GM19025 (cell line): ENCODE data around the gene TEX10.
"Not testable (repeated sequence)": the region's sequence is repeated elsewhere in the genome, so short reads cannot be mapped to it uniquely, and the experiment has no call there.

ENCODE experiments used
- ATAC-seq: cut with Tn5 transposase; IDR thresholded peaks from one replicate; pipeline ENCODE4 v1.9.1; 2021; ENCODE audit warnings: mild to moderate bottlenecking, low read depth, moderate library complexity; ENCODE audit not compliant: unreplicated experiment

TEX10 gene

DNA sequence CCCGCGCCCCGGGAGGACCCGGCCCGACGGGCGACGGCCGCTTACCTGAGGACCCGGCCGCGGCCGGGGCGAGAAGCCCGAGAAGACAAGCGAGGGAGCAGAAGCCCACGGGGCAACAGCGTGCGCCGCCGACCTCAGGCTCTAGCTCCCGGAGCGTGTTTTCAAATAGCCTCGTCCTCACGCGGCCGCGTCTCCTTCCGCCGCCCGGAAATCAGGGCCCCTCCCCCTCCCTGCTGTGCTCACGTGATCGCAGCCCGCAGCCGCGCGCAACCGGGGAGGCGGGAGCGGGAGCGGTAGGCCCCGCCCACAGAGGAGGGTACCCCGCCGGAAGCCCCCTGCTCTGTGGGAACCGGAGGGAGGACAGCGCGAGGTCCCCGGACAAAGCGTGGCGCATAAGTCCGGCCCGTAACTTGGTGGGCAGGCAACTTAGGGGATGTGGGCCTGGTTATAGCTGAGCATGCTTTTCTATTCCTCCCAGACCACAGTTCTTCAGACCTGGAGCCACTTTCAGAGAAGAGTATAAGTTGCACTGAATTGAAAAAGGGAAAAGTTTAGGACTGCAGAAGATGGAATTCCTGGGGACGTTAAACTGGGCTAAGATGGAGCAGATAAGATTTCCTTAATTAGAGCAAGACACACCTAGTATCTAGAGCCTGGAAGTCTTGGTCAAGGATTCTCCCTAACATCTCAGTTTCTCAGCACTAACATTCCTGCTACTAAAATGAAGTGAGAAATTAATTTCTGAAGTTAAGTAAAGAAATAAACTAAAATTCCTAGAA, at the start of gene TEX10:
Gene TEX10 (minus strand): TSS at position 216 of the 779 bp plus-strand sequence. CDS start 3,579 bp downstream, outside the sequence.
- ATAC-seq: peak; percentile 84

DNA sequence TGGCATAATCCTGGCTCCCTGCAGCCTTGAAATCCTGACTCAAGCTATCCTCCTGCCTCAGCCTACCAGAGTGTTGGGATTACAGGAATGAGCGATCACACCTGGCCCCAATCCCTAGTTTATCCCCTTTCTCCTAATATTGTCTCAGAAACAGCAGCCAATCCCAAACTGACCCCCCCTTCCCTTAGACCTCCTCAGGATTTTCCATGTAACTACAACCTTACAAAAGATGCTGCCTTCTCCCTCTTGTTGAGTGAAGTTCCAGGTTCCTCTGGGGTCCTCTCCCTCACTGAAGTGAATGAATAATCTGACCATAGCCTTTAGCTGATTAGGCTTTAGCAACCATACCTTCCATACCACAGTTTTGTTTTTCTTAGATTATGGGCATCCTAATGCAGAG, 48.3 kb upstream of the TEX10 start:
- no peak for ATAC-seq

DNA sequence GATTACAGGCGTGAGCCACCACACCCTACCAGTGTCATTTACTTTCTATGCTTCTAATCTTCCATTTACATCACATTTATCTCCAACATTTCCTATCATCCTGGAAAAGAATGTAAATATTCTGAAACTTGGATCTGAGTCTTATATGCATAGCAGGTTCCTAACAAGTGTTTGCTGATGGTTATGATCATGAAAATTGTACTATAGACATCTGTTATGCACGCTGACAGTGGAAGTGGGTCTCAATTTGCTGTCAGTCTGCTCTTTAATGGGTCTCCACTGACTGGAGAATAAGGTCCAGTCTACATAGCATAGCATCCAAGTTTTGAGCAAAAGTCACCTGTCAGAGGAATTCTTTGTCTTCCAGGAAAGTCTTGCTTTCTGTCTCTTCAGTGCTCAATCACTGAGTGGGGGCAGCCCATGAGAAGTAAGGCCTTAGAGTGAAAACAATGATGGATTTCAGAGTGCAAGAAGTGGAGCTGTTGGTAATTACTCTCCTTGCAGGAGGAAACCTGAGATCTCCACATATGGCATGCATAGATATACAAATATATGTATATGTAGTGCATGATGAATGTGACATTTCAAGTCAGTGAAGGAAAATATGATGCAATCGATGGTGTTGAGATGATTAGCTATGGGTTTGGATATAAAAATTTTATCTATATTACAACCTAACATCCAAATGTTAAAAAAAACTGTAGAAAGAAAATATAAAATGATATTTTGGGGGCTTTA, 45.0 kb upstream of the TEX10 start:
- no peak for ATAC-seq

DNA sequence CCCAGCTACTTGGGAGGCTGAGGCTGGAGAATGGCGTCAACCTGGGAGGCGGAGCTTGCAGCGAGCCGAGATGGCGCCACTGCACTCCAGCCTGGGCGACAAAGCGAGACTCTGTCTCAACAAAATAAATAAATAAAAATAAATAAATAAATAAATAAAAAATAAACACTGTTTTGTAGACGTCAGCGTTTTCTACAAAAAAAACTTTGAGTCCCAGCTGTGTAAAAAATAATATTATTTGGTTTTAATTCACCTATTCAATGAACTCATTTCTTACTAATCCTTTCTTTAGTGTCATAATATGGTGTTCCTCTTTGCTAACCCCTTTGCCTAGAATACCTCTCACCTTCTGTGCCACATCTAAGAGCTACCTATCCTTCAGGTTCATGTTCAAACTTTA, 44.0 kb upstream of the TEX10 start:
- no peak for ATAC-seq

DNA sequence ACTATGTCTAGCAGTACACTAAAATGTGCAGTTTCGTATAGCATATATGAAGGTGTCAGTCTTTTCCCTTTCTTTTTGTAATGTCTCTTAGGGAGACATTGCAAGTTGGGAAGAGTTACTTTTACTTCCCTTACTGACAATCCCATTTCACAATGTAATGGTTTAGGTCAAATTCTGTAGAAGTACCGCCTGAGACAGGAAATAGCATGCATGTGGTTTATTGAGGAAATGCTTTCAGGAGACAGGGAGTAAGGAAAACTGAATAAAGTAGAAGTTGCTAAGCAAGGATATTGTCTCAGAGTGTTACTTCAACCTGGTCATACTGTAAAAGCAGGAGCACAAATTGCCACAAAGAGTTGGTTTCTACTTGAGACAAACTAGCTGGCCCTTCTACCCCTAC, 42.1 kb upstream of the TEX10 start:
- ATAC-seq: no peak

DNA sequence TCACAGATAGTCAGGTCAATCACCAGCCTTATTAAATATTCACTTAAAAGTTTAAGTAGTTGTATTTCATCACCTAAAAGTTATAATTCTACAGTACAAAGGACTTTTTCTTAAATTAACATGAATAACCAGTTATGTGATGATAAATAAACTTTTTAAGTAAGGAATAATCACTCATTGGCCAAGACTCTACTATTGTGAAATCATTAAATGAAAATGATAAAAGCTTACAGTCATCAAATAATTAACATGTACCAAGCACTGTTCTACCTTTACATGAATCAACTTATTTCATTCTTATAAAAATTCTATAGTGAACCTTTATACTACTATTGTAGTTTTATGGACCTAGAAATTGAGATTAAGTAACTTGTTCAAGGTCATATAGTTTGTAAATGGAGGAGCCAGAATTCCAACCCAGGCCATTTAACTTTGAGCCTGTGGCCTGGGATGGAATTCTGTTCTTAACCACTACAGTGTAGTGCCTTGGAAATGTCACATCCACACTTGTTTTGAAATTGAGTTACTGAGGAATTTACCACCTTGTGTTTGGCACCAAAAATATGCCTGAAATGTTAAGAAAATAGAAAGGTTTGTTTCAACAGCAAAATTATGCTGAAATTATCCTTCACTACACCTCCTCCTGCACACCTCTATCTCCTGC, 41.4 kb upstream of the TEX10 start:
- ATAC-seq: no peak

DNA sequence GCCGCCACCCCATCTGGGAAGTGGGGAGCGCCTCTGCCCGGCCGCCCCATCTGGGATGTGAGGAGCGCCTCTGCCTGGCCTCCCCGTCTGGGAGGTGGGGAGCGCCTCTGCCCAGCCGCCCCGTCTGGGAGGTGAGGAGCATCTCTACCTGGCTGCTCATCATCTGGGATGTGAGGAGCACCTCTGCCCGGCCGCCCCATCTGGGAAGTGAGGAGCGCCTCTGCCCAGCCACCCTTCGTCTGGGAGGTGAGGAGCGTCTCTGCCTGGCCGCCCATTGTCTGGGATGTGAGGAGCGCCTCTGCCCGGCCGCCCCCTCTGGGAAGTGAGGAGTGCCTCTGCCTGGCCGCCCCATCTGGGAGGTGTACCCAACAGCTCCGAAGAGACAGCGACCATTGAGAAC, 40.2 kb upstream of the TEX10 start:
- not testable (repeated sequence) for ATAC-seq

DNA sequence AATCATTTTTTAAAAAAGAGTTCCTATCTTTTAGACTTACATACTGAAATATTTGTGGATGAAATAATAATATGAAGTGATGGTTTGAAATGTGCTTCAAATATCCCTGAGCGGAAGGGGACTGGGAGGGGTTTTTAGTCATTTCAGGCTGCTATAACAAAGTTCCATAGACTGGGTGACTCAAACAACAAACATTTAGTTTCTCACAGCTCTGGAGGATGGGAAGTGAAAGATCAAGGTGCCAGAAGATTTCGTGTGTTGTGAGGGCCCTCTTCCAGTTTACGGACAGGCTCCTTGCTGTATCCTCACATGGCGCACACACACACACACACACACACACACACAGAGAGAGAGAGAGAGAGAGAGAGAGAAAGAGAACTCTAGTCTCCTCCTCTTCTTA, 27.1 kb upstream of the TEX10 start:
- ATAC-seq: no peak

DNA sequence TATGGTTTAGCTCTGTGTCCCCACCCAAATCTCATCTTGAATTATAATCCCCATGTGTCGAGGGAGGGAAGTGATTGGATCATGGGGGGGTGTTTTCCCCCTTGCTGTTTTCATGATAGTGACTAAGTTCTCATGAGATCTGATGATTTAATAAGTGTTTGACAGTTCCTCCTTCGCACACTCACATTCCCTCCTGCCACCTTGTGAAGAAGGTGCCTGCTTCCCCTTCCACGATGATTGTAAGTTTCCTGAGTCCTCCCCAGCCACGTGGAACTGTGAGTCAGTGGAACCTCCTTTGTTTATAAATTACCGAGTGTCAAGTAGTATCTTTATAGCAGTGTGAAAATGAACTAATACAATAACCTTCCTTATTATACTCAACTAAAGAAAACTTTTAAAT, 24.3 kb upstream of the TEX10 start:
- no peak for ATAC-seq

DNA sequence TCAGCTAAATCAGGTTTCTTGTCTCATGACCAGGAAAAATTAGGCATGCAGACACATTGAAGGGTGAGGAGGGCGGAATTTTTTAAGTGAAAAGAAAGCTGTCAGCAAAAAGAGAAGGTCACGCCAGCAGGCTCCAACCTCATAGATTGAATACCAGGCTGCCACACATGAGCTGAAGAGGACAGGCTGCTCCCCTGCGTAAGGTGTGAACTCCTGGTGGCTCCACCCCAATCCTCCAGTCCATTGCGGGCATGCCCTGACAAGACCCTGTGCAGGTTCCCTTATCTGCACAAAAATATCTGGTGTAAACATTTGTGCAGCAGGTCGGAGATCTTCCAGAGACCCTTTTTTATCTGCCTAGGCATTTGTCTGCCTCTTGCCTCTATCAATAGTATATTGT, 22.9 kb upstream of the TEX10 start:
- no peak for ATAC-seq

DNA sequence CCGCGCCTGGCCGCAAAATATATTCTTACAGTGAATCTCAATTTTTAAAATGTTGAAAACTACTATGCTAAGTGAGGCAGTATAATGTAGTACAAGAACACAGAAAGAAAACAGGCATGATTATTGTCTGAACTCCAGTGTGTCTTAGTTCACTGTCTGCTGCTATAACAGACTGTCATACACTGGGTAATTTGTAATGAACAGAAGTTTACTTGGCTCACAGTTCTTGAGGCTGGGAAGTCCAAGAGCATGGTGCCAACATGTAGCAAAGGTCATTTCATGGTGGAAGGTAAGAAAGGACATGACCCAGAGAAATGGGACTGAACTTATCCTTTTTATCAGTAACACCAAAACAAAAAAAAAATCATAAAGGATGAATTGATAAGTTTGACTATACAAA, 19.9 kb upstream of the TEX10 start:
- ATAC-seq: no peak

DNA sequence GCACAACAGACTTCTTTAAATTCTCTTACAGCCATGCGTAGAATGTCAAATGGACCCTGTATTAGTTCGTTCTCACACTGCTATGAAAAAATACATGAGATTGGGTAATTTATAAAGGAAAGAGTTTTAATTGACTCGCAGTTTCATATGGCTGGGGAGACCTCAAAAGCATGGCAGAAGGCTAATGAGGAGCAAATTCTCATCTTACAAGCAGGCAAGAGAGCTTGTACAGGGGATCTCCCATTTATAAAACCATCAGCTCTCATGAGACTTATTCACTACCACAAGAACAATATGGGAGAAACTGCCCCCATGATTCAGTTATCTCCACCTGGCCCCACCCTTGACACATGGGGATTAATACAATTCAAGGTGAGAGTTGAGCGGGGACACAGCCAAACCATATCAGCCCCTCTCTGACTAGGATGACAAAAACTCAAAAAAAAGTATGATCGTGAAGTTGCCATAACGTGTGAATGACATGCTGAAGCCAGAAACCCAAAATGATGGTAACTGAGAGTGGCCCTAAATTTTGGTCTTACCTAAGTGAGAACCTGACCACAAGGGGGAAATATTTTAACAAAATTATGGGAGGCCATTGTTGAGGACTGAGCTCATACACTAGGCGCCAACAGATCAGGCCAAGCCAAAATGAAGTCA, 17.5 kb upstream of the TEX10 start:
- no peak for ATAC-seq

DNA sequence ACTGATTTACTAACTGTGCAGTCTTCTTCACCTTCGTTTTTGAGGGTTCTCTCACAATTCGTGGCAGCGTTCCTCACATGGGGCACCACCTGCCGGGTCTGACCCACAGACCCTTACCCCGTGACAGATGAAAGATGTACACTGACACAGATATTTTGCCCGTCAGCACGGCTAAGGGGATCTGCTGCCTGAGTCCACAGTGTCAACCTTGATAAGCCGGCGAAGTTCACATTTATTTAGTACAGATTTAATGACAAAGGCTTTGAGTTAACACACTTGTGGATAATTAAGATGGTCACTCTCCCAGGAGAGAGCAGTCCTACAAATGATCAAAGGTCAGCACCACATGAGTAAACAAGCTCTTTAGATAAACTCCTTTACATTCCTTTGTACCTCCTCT, 15.9 kb upstream of the TEX10 start:
- no peak for ATAC-seq

DNA sequence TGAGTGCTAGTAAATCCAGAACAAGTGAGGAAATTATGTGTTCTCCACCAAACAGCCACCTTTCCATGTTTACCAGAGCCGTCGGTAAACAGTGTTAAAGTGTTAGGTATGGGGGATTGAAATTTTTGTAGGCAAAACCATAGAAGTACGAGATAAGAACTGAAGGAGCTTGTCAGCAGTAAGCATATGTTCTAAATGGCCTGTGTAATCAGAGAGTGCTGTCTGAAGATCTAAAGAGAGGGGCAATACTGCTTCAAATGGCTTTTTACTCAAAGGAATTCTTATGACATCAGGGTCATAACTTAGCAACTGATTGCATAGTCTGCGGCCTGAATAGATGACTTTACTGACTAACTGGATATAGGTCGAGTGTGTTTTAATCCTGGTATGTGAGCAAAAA, 13.4 kb upstream of the TEX10 start:
- ATAC-seq: no peak

DNA sequence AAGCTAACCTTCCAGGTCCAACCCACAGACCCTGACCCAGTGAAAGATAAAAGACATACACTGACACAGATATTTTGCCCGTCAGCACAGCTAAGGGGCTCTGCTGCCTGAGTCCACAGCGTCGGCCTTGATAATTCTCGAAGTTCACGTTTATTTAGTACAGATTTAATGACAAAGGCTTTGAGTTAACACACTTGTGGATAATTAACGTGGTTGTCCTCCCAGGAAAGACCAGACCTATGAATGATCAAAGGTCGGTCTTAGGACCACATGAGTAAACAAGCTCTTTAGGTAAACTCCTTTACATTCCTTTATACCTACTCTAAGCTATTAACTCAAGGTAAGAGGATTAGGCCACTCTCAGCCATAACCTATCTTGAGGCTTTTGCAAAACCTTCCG, 11.3 kb upstream of the TEX10 start:
- no peak for ATAC-seq

DNA sequence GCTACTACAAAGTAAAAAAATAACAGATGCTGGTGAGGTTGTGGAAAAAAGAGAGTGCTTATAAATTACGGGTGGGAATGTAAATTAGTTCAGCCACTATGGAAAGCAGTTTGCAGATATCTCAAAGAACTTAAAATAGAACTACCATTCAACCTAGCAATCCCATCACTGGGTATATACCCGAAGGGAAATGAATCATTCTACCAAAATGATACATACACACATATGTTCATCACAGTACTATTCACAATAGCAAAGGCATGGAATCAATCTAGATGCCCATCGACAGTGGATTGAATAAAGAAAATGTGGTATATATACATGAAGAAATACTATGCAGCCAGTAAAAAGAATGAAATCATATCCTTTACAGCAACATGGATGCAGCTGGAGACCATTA, 6.3 kb upstream of the TEX10 start:
- no peak for ATAC-seq

DNA sequence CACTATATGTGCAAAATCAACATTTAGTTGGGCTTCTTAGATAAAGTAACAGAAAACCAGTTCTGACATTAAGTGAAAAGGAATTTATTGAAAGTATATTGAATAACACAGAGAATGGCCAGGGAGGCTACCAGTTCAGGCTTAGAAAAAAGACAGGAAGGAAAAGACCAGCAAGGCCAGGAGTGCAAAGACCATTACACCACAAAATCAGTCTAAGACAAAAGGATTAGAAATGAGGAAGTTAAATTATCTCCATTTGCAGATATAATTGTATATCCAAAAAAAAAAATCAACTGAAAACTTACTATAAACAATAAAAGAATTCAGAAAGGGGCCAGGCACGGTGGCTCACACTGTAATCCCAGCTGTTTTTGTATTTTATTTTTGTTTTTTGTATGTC, 4.8 kb upstream of the TEX10 start:
- ATAC-seq: no peak

DNA sequence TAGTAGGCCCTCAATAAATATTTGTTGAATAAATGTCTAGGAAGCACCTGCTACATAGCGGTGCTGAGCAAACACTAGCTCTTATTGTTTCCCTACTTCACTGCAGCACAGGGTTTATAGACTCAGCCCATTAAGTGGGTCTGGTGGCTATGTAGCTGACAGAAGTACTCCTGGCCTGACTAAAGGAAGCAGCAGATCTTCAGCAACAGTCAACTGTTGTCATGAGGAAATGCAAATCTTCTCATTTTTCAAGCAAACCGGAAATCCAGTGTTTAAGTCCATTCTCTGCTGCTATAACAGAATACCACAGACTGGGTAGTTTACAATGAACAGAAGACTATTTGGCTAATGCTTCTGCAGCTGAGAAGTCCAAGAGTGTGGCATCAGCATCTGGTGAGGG, 2.8 kb upstream of the TEX10 start:
- no peak for ATAC-seq

DNA sequence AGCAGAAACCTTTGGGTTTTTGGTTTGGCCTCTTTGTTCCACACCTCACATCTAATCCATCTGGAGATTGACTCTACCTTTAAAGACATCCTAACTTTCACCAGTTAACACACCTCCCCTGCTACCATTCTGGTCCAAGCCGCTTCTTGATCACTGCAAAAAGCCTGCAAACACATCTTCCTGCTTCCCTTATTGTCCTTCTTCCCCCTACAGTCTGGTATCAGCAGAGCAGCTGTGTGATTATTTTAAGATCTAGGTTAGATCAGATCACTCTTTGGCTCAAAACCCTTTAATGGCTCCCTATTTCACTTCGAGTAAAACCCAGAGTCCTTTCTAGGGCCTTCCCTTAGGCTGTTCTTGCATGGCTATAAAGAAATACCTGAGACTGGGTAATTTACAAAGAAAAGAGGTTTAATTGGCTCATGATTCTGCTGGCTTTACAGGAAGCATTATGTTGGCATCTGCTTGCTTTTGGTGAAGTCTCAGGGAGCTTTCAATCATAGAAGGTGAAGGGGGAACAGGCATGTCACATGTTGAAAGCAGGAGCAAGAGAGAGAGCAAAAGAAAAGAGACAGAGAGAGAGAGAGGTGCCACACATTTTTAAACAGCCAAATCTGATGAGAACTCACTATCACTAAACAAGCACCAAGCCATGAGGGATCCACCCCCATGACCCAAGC, 1.5 kb upstream of the TEX10 start:
- ATAC-seq: no peak

DNA sequence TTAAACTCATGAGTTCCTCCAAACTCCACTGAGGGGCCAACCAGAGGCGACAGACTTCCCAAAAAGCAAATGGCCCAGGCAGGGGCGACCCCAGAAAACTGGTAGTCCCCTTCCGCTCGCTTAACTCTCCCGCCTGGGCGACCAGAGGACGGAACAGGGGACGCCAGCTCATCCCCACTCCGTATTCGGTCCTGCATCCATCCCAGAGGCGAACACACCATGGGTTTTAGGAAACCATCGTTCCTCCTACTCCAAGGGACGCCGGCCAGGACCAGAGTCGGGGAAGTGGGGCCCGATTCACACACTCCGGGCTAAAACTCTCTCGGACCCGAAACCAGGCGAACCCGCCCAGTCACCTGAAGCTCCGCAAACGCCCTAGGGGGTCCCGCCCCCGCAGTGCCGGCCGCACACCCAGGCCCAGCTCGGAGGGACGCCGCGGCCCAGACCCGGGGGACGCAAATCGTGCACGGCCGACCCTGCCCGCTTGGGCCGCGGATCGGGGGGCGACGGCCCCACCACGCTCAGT, 478 bp downstream of the TEX10 start:
- peak; percentile 33 for ATAC-seq
